Fibroblast of mammary gland (primary cell): ENCODE results near the gene EP400.

Source experiments
- DNase-seq: peaks from one replicate; pipeline ENCODE4 v3.0.0-alpha.2; 2010; ENCODE audit warnings: low read depth
- H3K4me3 ChIP-seq: 2 replicates; pipeline ENCODE4 v1.5.1; 2011; ENCODE audit warnings: low read depth, mild to moderate bottlenecking, low read length, moderate library complexity; ENCODE audit not compliant: control insufficient read depth
- TF ChIP-seq, protein P1 (sequence below): conservative IDR thresholded peaks from 2 replicates; pipeline ENCODE4 v1.5.1; 2011; ENCODE audit warnings: low read depth, low read length, inconsistent platforms; ENCODE audit not compliant: control insufficient read depth, insufficient read depth

EP400 gene

DNA sequence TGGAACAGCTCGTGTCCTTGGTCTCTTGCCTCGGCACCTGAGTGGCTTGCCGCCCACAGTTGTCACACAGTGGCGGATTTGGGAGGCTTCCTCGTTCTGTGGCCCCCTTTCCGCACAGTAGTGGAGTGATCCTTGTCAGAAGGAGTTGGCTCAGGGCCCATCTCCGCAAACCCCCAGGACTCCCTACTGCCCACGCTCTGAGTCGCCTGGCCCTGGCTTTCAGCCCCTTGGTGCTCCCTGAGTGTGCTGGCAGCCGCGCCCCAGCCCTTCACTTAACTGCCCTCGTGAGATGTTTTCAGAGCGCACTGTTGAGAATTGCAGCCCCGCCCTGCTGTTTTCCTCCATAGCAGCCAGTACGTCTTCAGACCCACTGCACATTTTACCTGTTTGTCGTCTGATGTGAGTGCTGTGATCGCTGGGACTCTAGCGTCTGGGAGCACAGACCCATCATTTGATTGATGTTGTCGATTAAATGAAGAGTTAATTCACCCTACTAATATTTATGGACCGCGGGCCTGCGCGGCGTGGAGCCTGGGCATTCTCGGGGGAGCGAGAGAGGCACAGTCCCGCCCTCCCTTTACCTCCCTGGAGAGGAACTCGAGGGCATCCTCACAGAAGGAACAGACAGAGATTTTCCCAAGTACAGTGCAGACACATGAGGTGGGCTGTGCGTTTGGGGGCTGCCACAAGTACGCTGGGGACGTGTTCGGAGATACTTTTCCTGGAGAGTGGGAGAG is 102.6 kb downstream of the EP400 start:
- no peak overlapping the region for H3K4me3 ChIP-seq
- TF ChIP-seq, protein P1, sequence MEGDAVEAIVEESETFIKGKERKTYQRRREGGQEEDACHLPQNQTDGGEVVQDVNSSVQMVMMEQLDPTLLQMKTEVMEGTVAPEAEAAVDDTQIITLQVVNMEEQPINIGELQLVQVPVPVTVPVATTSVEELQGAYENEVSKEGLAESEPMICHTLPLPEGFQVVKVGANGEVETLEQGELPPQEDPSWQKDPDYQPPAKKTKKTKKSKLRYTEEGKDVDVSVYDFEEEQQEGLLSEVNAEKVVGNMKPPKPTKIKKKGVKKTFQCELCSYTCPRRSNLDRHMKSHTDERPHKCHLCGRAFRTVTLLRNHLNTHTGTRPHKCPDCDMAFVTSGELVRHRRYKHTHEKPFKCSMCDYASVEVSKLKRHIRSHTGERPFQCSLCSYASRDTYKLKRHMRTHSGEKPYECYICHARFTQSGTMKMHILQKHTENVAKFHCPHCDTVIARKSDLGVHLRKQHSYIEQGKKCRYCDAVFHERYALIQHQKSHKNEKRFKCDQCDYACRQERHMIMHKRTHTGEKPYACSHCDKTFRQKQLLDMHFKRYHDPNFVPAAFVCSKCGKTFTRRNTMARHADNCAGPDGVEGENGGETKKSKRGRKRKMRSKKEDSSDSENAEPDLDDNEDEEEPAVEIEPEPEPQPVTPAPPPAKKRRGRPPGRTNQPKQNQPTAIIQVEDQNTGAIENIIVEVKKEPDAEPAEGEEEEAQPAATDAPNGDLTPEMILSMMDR: no peak
- no peak for DNase-seq

DNA sequence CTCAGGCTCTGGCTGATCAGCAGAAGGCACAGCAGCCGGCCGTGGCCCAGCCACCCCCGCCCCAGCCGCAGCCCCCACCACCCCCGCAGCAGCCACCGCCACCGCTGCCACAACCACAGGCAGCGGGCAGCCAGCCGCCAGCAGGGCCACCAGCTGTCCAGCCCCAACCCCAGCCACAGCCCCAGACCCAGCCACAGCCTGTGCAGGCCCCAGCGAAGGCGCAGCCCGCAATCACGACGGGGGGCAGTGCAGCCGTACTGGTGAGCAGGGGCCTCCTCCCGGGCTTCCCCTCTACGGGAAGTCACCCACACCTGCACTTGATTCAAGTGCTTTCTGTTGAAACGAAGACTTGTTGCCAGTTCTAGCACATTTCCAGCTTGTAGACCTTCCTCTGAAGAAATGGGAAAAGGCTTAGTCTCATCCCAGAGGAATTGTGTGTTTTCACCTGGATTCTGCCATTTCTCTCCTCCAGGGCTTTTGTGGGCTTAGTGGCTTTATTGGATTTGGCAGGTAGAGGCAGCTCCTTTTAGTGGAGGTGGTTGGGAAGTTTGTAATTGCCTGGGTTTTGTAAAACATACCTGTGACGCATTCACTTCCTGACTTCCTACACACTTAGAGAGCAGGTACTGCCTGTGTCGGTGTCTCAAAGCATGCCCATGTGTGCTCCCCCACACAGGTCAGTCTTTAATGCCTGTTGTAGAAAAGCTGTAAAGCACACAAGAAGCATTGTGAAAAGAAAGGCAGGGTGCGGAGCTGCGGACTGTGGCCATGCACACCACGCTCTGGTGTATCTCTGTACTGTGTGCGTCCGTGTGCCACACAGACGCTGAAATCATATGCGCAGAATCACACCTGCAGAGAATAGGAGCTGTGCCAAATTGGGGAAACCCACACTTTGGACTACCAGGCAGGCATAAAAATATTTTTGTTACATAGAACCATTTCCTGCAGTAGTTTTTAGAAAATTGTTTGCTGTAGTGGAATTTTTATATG is 103.9 kb downstream of the EP400 start:
- no peak for DNase-seq
- TF ChIP-seq, protein P1: no peak
- no peak overlapping the region for H3K4me3 ChIP-seq

DNA sequence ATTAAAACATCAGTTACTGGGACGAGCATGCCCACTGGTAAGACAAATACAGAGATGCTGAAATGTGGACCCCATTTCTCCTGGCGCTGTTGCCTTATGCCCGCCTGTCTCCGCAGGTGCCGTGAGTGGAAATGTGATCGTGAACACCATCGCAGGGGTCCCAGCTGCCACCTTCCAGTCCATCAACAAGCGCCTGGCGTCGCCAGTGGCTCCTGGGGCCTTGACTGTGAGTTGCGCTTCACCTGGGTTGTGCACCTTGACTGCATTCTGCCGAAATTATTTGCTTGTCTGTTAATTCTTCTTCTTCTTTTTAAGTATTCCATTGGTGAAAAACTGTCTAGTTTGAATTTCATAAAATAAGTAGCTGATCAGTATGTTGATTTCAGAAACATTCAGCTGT is 105.2 kb downstream of the EP400 start:
- no peak for DNase-seq
- TF ChIP-seq, protein P1: no peak
- H3K4me3 ChIP-seq: no peak overlapping the region

DNA sequence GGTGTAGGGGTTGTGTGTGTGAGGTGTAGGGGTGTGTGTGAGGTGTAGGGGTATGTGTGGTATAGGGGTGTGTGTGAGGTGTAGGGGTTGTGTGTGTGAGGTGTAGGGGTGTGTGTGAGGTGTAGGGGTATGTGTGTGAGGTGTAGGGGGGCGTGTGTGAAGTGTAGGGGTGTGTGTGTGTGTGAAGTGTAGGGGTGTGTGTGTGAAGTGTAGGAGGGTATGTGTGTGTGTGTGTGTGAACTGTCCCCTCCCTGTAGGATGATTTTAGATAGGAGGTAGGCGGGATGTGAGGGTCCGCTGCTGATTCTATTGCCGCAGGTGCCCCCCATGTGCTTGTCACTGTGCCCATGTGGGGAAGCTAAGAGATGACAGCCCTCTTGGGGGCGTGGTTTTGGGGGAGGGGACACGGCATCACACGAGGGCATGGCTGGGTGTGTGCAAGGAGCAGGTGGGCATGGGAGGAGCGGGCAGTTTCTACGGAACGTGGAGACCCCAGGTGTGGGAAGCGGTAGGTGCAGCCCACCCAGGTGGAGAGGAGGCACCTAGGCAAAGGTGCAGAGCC is 105.9 kb downstream of the EP400 start:
- H3K4me3 ChIP-seq: no peak overlapping the region
- TF ChIP-seq, protein P1: no peak
- DNase-seq: no peak

DNA sequence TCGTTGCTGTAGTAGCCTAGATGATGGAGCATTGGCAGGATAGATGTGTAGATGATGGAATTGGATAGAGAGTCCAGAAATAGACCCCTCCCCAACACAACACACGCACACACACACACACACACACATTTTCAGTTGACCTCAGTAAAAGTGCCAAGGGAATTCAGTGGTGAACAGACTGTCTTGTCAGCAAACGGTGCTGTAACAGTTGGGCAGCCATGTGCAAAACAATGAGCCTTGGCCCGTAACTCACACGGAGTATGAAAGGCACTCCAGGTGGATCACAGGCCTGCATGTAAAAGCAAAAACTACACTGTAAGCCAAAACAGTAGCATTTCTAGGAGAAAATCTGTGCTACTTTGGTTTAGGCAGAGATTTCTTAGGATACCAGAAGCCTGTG is 106.6 kb downstream of the EP400 start:
- no peak for DNase-seq
- TF ChIP-seq, protein P1: no peak
- no peak overlapping the region for H3K4me3 ChIP-seq

DNA sequence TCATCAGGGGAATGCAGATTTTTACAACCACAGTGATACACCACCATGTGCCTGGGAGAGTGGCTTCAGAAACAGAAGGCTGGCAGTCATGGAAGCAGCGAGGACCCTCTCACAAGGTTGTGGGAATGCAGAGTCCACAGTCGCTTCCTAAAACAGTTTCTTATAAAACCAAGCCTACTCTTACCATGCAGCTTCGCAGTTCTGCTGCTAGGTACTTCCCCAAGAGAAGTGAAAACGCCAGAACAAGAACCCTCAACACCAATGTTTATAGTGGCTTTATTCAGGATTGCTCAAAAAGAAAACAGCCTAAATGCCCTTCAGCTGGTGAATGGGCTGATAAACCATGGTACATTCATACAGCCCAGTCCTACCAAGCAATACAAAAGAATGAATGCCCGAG is 107.2 kb downstream of the EP400 start:
- no peak for DNase-seq
- TF ChIP-seq, protein P1: no peak
- H3K4me3 ChIP-seq: no peak overlapping the region
